Measurements from ENCODE around the gene PAQR4.
A peak's percentile ranks its signal among the peaks of the same experiment; 100 is the strongest.

DNA sequence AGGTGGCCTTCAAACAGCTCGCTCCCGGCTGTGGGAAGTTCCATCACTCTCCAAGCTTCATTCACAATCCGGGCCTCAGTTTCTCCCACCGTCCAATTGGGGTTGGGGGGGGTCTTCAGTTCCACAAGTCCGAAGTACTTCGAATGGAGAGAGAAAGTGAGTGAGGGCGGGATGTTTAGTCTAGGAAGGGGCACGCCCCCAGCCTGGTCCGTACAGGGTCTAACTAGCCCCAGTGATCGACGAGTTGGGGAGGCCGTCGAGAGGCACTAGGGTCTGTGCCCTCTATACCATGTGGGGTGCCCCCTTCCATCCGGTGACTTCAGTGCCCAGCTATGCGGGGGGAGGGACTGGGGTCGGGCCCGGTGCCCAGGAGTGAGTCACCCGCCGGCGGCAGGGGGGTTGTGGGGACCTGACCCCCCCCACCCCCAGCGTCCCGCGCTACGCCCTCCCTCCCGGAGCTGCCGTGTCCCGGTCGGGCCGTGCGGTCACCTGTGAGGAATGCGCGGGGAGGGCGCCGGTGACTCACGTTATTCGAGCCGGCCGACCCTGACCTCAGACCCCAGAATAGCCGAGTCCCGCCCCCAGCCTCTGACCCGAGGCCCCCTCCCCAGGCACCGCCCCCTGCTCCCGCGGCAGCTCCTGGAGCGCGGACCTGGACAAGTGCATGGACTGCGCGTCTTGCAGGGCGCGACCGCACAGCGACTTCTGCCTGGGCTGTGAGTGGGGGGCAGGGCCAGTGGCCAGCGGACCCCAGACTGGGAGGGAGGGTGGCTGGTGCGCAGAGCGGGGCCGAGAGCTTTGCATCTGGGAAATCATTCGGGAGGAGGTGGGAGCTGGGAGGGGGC lies 51.7 kb downstream of the PAQR4 start:
- TF ChIP-seq EGR1 (IDR thresholded peaks at IDR 0.05) (peak; percentile 65; the same call in 1 of the 2 replicates), CEBPB (IDR thresholded peaks at IDR 0.05) (no peak)
